IMR-90 (cell line): ENCODE measurements around the gene SH2B3. TPM values are rescaled to one million over a fixed set of nuclear protein-coding genes. Genes with fewer than 3 reads are reported as not detected.
"Not testable (repeated sequence)": the region's sequence is repeated elsewhere in the genome, so short reads cannot be mapped to it uniquely, and the experiment has no call there.

Experiments
- ATAC-seq: fragments of 200-7000 bp; cut with Tn5 transposase; 2 replicates; pipeline ENCODE4 v1.9.1; 2020; ENCODE audit warnings: low read depth, mild to moderate bottlenecking, moderate library complexity
- BruUV-seq: library from RNA; stranded (reverse); fragments of 400-500 nt; replicated peaks from 2 replicates; lab custom pipeline; 2021; lab: Mats Ljungman, UMichigan
- CTCF ChIA-PET: fragments of 300-600 bp; formaldehyde crosslinking; extraction: SDS; loops from one replicate; lab custom pipeline; 2021; ENCODE audit warnings: antibody characterized with exemption; lab: Yijun Ruan, JAX
- POLR2A ChIA-PET: fragments of 300-600 bp; sonication (Branson Sonifier 250); formaldehyde crosslinking; loops from one replicate; lab custom pipeline; 2022; ENCODE audit warnings: antibody characterized with exemption; ENCODE audit not compliant: unreplicated experiment; lab: Charles Lee
- DNase-seq: peaks from one replicate; pipeline ENCODE4 v3.0.0; 2013
- H2AFZ ChIP-seq: replicated peaks from 2 replicates; pipeline ENCODE3; 2013; ENCODE audit warnings: low read length, mild to moderate bottlenecking; ENCODE audit not compliant: poor library complexity
- H2AK5ac ChIP-seq: 2 replicates; pipeline ENCODE4 v1.6.1; 2013; ENCODE audit warnings: low read depth, low read length, inconsistent platforms
- H2AK9ac ChIP-seq: replicated peaks from 2 replicates; pipeline ENCODE3; 2013; ENCODE audit warnings: mild to moderate bottlenecking, low read depth, low read length, moderate library complexity; ENCODE audit not compliant: poor library complexity
- H2BK120ac ChIP-seq: 2 replicates; pipeline ENCODE4 v1.6.1; 2013; ENCODE audit warnings: low read depth, low read length, inconsistent platforms
- H2BK15ac ChIP-seq: 3 replicates; pipeline ENCODE4 v1.6.1; 2013; ENCODE audit warnings: low read depth, low read length, inconsistent platforms
- H2BK20ac ChIP-seq: 2 replicates; pipeline ENCODE4 v1.6.1; 2013; ENCODE audit warnings: low read depth, mild to moderate bottlenecking, inconsistent platforms, low read length, moderate library complexity
- H2BK5ac ChIP-seq: 2 replicates; pipeline ENCODE4 v1.6.1; 2013; ENCODE audit warnings: mild to moderate bottlenecking, low read depth, low read length, inconsistent platforms; ENCODE audit not compliant: poor library complexity, severe bottlenecking
- H3K14ac ChIP-seq: replicated peaks from 2 replicates; pipeline ENCODE4 v1.6.1; 2013; ENCODE audit warnings: low read depth, low read length, inconsistent platforms
- H3K18ac ChIP-seq: 2 replicates; pipeline ENCODE4 v1.6.1; 2013; ENCODE audit warnings: low read depth, low read length, control low read depth
- H3K23ac ChIP-seq: 2 replicates; pipeline ENCODE4 v1.6.1; 2013; ENCODE audit warnings: low read depth, low read length, inconsistent platforms
- H3K27ac ChIP-seq: 2 replicates; pipeline ENCODE4 v1.5.1; 2013; ENCODE audit warnings: mild to moderate bottlenecking, control low read depth, low read length; ENCODE audit not compliant: insufficient read depth
- H3K27me3 ChIP-seq: 2 replicates; pipeline ENCODE4 v1.6.1; 2013; ENCODE audit warnings: low read length; ENCODE audit not compliant: control insufficient read depth, insufficient read depth
- H3K36me3 ChIP-seq: 2 replicates; pipeline ENCODE4 v1.6.1; 2013; ENCODE audit warnings: low read length, mixed read lengths; ENCODE audit not compliant: control insufficient read depth, insufficient read depth
- H3K4ac ChIP-seq: 2 replicates; pipeline ENCODE4 v1.6.1; 2013; ENCODE audit warnings: low read depth, low read length, inconsistent platforms
- H3K4me1 ChIP-seq: 2 replicates; pipeline ENCODE4 v1.6.1; 2013; ENCODE audit warnings: low read length, mixed read lengths; ENCODE audit not compliant: control insufficient read depth, insufficient read depth
- H3K4me2 ChIP-seq: 2 replicates; pipeline ENCODE4 v1.6.1; 2013; ENCODE audit warnings: low read depth, mild to moderate bottlenecking, control low read depth, low read length, moderate library complexity
- H3K4me3 ChIP-seq: 2 replicates; pipeline ENCODE4 v1.5.1; 2013; ENCODE audit warnings: low read depth, mild to moderate bottlenecking, control low read depth, low read length, moderate library complexity; ENCODE audit not compliant: insufficient read depth
- H3K56ac ChIP-seq: 2 replicates; pipeline ENCODE4 v1.6.1; 2013; ENCODE audit warnings: low read length, inconsistent platforms; ENCODE audit not compliant: insufficient read depth; ENCODE audit errors: extremely low read depth
- H3K79me1 ChIP-seq, 2 experiments: 2 replicates each; pipeline ENCODE4 v1.6.1; 2013; ENCODE audit warnings: low read length in 2 of 2, inconsistent platforms in 1 of 2, low read depth in 1 of 2
- H3K9ac ChIP-seq: 2 replicates; pipeline ENCODE4 v1.6.1; 2013; ENCODE audit warnings: low read depth, low read length, control low read depth
- H3K9me1 ChIP-seq: 2 replicates; pipeline ENCODE4 v1.6.1; 2013; ENCODE audit warnings: low read length, inconsistent platforms; ENCODE audit not compliant: insufficient read depth
- H3K9me3 ChIP-seq: 2 replicates; pipeline ENCODE4 v1.6.1; 2013; ENCODE audit warnings: low read length; ENCODE audit not compliant: control insufficient read depth, insufficient read depth
- H4K20me1 ChIP-seq: 2 replicates; pipeline ENCODE4 v1.6.1; 2013; ENCODE audit warnings: low read length, inconsistent platforms; ENCODE audit not compliant: insufficient read depth
- H4K5ac ChIP-seq: 2 replicates; pipeline ENCODE4 v1.6.1; 2013; ENCODE audit warnings: mild to moderate bottlenecking, low read depth, low read length, control low read depth
- H4K8ac ChIP-seq, 2 experiments: 2 replicates each; pipeline ENCODE4 v1.6.1; 2013; ENCODE audit warnings: low read depth in 2 of 2, low read length in 2 of 2, control low read depth in 1 of 2, inconsistent platforms in 1 of 2
- H4K91ac ChIP-seq: 2 replicates; pipeline ENCODE4 v1.6.1; 2013; ENCODE audit warnings: low read depth, low read length, inconsistent platforms; ENCODE audit not compliant: insufficient read depth
- BHLHE40 ChIP-seq: fragments of 150-350 bp; IDR thresholded peaks from 2 replicates; pipeline ENCODE4 v1.6.1; 2016; ENCODE audit warnings: mild to moderate bottlenecking, low read depth, low read length
- CEBPB ChIP-seq: IDR thresholded peaks from 2 replicates; pipeline ENCODE4 v1.6.1; 2012; ENCODE audit warnings: low read depth, low read length, improper control_type of control experiment
- FOS ChIP-seq: fragments of 150-350 bp; IDR thresholded peaks from 2 replicates; pipeline ENCODE4 v1.6.1; 2016; ENCODE audit warnings: low read depth, low read length
- MAZ ChIP-seq: IDR thresholded peaks from 2 replicates; pipeline ENCODE4 v1.6.1; 2012; ENCODE audit warnings: low read depth, mild to moderate bottlenecking, low read length, improper control_type of control experiment, moderate library complexity, borderline replicate concordance
- MXI1 ChIP-seq: IDR thresholded peaks from 2 replicates; pipeline ENCODE4 v1.6.1; 2012; ENCODE audit warnings: low read depth, mild to moderate bottlenecking, low read length, moderate library complexity, borderline replicate concordance
- RAD21 ChIP-seq: IDR thresholded peaks from 2 replicates; pipeline ENCODE4 v1.6.1; 2012; ENCODE audit warnings: low read length, improper control_type of control experiment
- WGBS, 2 experiments: methylation state at CpG; one replicate each; pipeline versions ENCODE4 v1.1.5 to v1.1.7; 2013; ENCODE audit warnings: missing lambda C conversion rate in 2 of 2; ENCODE audit not compliant: insufficient read length in 1 of 2; ENCODE audit errors: extremely low coverage in 2 of 2; 5-methylcytosine and 5-hydroxymethylcytosine counted together
- dilution Hi-C: fragments of 300-500 bp; cut with HindIII; formaldehyde crosslinking; loops from one replicate; pipeline ENCODE4 v1.14.3; 2018; ENCODE audit warnings: low sequenced_read_pairs; ENCODE audit not compliant: unreplicated experiment
- in situ Hi-C: fragments of 300-500 bp; cut with MboI; formaldehyde crosslinking; loops from 3 replicates; pipeline ENCODE4 v1.14.3; 2019; ENCODE audit warnings: low sequenced_read_pairs, inconsistent platforms, mixed read lengths
- intact Hi-C: fragments of 100-400 bp; cut with micrococcal nuclease; formaldehyde crosslinking; loops from 2 replicates; pipeline ENCODE4 v1.10.0; 2022
- polyA plus RNA-seq, 3 experiments: library from polyadenylated mRNA; depleted of rRNA; stranded (reverse); fragments of >200 nt; gene quantifications; 2 replicates each; pipeline ENCODE4 v1.2.3, GENCODE V29; 2012; ENCODE audit warnings: low replicate concordance in 1 of 3
- total RNA-seq: library from RNA; depleted of rRNA; stranded (reverse); fragments of >200 nt; gene quantifications from 2 replicates; pipeline ENCODE4 v1.2.3, GENCODE V29; 2012

The SH2B3 gene
- total and polyA plus RNA-seq, 2 of the 4 experiments (the other 2 are of a cell fraction), result 9.3 to 20.2 TPM

GRCh38 chr12:111398530-111398929, 7.2 kb upstream of the SH2B3 start (continued):
- no peak for TF ChIP-seq MXI1
- TF ChIP-seq MAZ, result no peak
- no peak for TF ChIP-seq CEBPB
- no peak for TF ChIP-seq BHLHE40
- no peak for TF ChIP-seq FOS
- TF ChIP-seq RAD21, result no peak

- intact Hi-C loops, result loop anchor here (5.0 kb wide), 1 partner anchor 272 kb away; no protein-coding TSS in a partner anchor
Measured at GRCh38 chr12:111399741-111400404, 5.8 kb upstream of the SH2B3 start.

More at GRCh38 chr12:111399741-111400404, 5.8 kb upstream of the SH2B3 start:
- Histone ChIP-seq H4K8ac (peak overlapping the region in 1 of 2 experiments; percentile 23; a peak in 1 of 4 replicates), H2BK120ac (peak overlapping the region; percentile 30; the same call in 1 of the 2 replicates), H2BK20ac (peak overlapping the region; percentile 44; the same call in 1 of the 2 replicates), H2AK5ac (peak overlapping the region; percentile 78; the same call in 1 of the 2 replicates), H3K4ac (peak overlapping the region; percentile 39)
- H3K9me3 ChIP-seq, H4K20me1 ChIP-seq, in situ Hi-C loops, H2AK9ac ChIP-seq, H3K56ac ChIP-seq, H3K14ac ChIP-seq, H4K91ac ChIP-seq, H3K9me1 ChIP-seq, H3K18ac ChIP-seq, POLR2A ChIA-PET, dilution Hi-C loops, H3K79me1 ChIP-seq, H3K36me3 ChIP-seq, H3K9ac ChIP-seq, H3K4me1 ChIP-seq, H2BK5ac ChIP-seq, BruUV-seq, ATAC-seq, H3K4me2 ChIP-seq, DNase-seq, H3K4me3 ChIP-seq, H3K23ac ChIP-seq, H3K27ac ChIP-seq, H4K5ac ChIP-seq, H3K27me3 ChIP-seq, H2AFZ ChIP-seq, H2BK15ac ChIP-seq: not testable (repeated sequence)
- WGBS, 2 experiments, result 91% methylated on average over 6 of the region's 9 CpGs; no CpG with 5 or more reads in 1 of the 2 experiments
- CTCF ChIA-PET, result interaction anchor here (0.7 kb wide), 1 partner anchor 45 kb away, joined by 4 read pairs; no protein-coding TSS in a partner anchor
